ENCODE data around the gene IBSP. TPM values are rescaled to one million over a fixed set of nuclear protein-coding genes. Genes with fewer than 3 reads are reported as not detected.
A peak's percentile ranks its signal among the peaks of the same experiment; 100 is the strongest.

IBSP gene
- total and polyA plus RNA-seq, 2 experiments from 2014 or later, result not detected

- Histone ChIP-seq H3K4me1 (ENCODE audit: low read depth) (no peaks in the 10 kb centered on the region), H3K27me3 (no peaks in the 10 kb centered on the region), H3K9me3 (ENCODE audit: low read depth) (no peaks in the 10 kb centered on the region), H3K4me3 (no peak overlapping the region), H3K27ac (no peak overlapping the region), H3K36me3 (no peaks in the 10 kb centered on the region)
- DNase-seq (ENCODE audit: low read depth in 1 of 2, low spot score in 1 of 2), result peak in 1 of 2 donors; percentile 39
- TF ChIP-seq CTCF (IDR thresholded peaks at IDR 0.05; ENCODE audit: low read depth, low read length), result no peak
Observed at GRCh38 chr4:87805971-87806370, 6.6 kb downstream of the IBSP start.

- H3K4me3 ChIP-seq, result no peak overlapping the region
- H3K27me3 ChIP-seq, result no peaks in the 10 kb centered on the region
- H3K9me3 ChIP-seq (ENCODE audit: low read depth), result no peaks in the 10 kb centered on the region
- H3K36me3 ChIP-seq, result no peaks in the 10 kb centered on the region
- peak in 1 of 2 donors; percentile 36 for DNase-seq (ENCODE audit: low read depth in 1 of 2, low spot score in 1 of 2)
- no peak for TF ChIP-seq CTCF (IDR thresholded peaks at IDR 0.05; ENCODE audit: low read depth, low read length)
- H3K27ac ChIP-seq, result no peak overlapping the region
- H3K4me1 ChIP-seq (ENCODE audit: low read depth), result no peaks in the 10 kb centered on the region
Observed at GRCh38 chr4:87806520-87806919, 7.2 kb downstream of the IBSP start.

GRCh38 chr4:87807402-87807801 lies 8.0 kb downstream of the IBSP start:
- H3K27ac ChIP-seq, result no peak overlapping the region
- H3K4me1 ChIP-seq (ENCODE audit: low read depth), result no peaks in the 10 kb centered on the region
- no peaks in the 10 kb centered on the region for H3K27me3 ChIP-seq
- H3K9me3 ChIP-seq (ENCODE audit: low read depth), result no peaks in the 10 kb centered on the region
- no peak overlapping the region for H3K4me3 ChIP-seq
- H3K36me3 ChIP-seq, result no peaks in the 10 kb centered on the region
- TF ChIP-seq CTCF (IDR thresholded peaks at IDR 0.05; ENCODE audit: low read depth, low read length), result no peak
- DNase-seq (ENCODE audit: low read depth in 1 of 2, low spot score in 1 of 2), result peak in 1 of 2 donors; percentile 16

- H3K4me3 ChIP-seq, result no peak overlapping the region
- no peaks in the 10 kb centered on the region for H3K9me3 ChIP-seq (ENCODE audit: low read depth)
- no peak for DNase-seq (ENCODE audit: low read depth in 1 of 2, low spot score in 1 of 2)
- no peaks in the 10 kb centered on the region for H3K36me3 ChIP-seq
- H3K27me3 ChIP-seq, result no peaks in the 10 kb centered on the region
- H3K27ac ChIP-seq, result no peak overlapping the region
- H3K4me1 ChIP-seq (ENCODE audit: low read depth), result no peaks in the 10 kb centered on the region
- no peak for TF ChIP-seq CTCF (IDR thresholded peaks at IDR 0.05; ENCODE audit: low read depth, low read length)
Observed at GRCh38 chr4:87811977-87812376, 12.6 kb downstream of the IBSP start.

GRCh38 chr4:87819281-87819919 lies 20.0 kb downstream of the IBSP start:
- Histone ChIP-seq H3K4me1 (ENCODE audit: low read depth) (no peaks in the 10 kb centered on the region), H3K27me3 (no peaks in the 10 kb centered on the region), H3K27ac (no peak overlapping the region), H3K9me3 (ENCODE audit: low read depth) (no peaks in the 10 kb centered on the region), H3K36me3 (no peaks in the 10 kb centered on the region), H3K4me3 (no peak overlapping the region)
- no peak for TF ChIP-seq CTCF (IDR thresholded peaks at IDR 0.05; ENCODE audit: low read depth, low read length)
- DNase-seq (ENCODE audit: low read depth in 1 of 2, low spot score in 1 of 2), result peak in 1 of 2 donors; percentile 78

Measured in cardiac muscle cell (in vitro differentiated cells and primary cell).